Uterus (tissue), 2 donors: ENCODE data around the gene ZSCAN10.

Source experiments
- POLR2A ChIP-seq, 2 donors: fragments of 450-650 bp; IDR thresholded peaks; one replicate each; pipeline ENCODE4 v1.6.1; 2016; ENCODE audit warnings: antibody characterized with exemption in 2 of 2, mild to moderate bottlenecking in 1 of 2, moderate library complexity in 1 of 2
- TF ChIP-seq, protein P1 (sequence below), 4 experiments: fragments of 200-600 bp in 2 of 4; fragments of 450-650 bp in 2 of 4; sonication (generic) in 2 of 4; IDR thresholded peaks; one replicate each; pipeline ENCODE4 v1.5.1; 2016 to 2019; ENCODE audit warnings: antibody characterized with exemption in 4 of 4, mild to moderate bottlenecking in 2 of 4, moderate library complexity in 1 of 4

DNA sequence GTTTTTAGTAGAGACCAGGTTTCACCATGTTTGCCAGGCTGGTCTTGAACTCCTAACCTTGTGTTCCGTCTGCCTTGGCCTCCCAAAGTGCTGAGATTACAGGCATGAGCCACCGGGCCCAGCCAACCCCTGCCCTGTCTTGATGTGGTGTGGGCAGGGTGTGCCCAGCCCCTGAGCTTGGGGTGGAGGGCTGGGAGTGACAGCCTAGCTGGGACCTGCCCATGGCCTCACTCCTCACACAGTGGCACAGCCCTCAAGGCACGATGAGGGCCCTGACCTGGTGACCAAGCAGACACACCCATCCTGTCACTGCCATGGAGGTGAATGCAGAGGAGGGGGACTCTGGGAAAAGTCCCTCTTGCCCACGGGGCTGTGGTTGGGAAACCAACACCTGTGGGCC lies 30.6 kb downstream of the ZSCAN10 start:
- TF ChIP-seq, protein P1, sequence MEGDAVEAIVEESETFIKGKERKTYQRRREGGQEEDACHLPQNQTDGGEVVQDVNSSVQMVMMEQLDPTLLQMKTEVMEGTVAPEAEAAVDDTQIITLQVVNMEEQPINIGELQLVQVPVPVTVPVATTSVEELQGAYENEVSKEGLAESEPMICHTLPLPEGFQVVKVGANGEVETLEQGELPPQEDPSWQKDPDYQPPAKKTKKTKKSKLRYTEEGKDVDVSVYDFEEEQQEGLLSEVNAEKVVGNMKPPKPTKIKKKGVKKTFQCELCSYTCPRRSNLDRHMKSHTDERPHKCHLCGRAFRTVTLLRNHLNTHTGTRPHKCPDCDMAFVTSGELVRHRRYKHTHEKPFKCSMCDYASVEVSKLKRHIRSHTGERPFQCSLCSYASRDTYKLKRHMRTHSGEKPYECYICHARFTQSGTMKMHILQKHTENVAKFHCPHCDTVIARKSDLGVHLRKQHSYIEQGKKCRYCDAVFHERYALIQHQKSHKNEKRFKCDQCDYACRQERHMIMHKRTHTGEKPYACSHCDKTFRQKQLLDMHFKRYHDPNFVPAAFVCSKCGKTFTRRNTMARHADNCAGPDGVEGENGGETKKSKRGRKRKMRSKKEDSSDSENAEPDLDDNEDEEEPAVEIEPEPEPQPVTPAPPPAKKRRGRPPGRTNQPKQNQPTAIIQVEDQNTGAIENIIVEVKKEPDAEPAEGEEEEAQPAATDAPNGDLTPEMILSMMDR (IDR thresholded peaks at IDR 0.05) = no peak
- TF ChIP-seq POLR2A (IDR thresholded peaks at IDR 0.05) = no peak
